Measurements from ENCODE around the gene SPOCK2. TPM values are rescaled to one million over a fixed set of nuclear protein-coding genes. Genes with fewer than 3 reads are reported as not detected.

Gene SPOCK2
- total and polyA plus RNA-seq, 2 of the 13 experiments (the other 11 are each of a cell fraction or from before 2014, with no cell fraction given), result 8.6 to 30.6 TPM

DNA sequence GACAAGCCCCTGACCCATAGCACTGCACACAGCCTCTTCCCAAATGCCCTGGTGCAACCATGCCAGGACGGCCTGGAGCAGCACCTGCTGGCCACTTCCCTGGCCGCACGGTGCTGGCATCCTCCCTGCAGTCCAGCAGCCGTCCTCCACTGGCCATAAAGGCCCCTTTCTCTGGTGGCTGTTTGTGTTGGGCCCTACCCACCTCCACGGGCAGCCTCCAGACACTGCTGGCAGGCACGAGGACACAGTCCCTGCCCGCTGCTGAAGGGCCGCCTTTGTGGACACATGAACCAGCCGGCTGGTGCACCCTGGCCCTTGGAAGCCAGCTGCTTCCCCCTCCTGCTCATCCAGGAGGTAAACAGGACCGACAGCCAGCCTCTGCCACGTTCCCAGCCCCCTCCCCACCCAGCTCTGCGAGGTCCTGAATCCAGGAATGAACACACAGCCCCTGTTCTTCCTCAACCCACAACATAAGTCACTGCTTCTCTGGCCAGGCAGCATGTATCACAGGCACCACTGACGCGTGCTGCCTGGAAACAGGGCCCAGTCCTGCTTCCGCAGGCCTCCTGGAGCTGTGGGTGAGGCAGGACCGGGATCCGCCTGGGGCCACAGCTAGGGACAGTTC, 43.8 kb downstream of the SPOCK2 start (continued):
- TF ChIP-seq, protein P1, sequence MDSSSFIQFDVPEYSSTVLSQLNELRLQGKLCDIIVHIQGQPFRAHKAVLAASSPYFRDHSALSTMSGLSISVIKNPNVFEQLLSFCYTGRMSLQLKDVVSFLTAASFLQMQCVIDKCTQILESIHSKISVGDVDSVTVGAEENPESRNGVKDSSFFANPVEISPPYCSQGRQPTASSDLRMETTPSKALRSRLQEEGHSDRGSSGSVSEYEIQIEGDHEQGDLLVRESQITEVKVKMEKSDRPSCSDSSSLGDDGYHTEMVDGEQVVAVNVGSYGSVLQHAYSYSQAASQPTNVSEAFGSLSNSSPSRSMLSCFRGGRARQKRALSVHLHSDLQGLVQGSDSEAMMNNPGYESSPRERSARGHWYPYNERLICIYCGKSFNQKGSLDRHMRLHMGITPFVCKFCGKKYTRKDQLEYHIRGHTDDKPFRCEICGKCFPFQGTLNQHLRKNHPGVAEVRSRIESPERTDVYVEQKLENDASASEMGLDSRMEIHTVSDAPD (CRISPR knock-in tag; IDR thresholded peaks at IDR 0.05), result no peak
- TF ChIP-seq JUNB (CRISPR knock-in tag; IDR thresholded peaks at IDR 0.05; ENCODE audit: borderline replicate concordance) (no peak), ZNF619 (CRISPR knock-in tag; IDR thresholded peaks at IDR 0.05) (no peak), ZFX (CRISPR knock-in tag; IDR thresholded peaks at IDR 0.05; ENCODE audit: low read depth) (peak; percentile 89), IKZF1 (IDR thresholded peaks at IDR 0.05) (no peak), SKI (IDR thresholded peaks at IDR 0.05; ENCODE audit: partially characterized antibody) (peak; percentile 38), ZNF30 (CRISPR knock-in tag; IDR thresholded peaks at IDR 0.05) (no peak), ZNF563 (CRISPR knock-in tag; IDR thresholded peaks at IDR 0.05) (no peak), ZSCAN12 (CRISPR knock-in tag; IDR thresholded peaks at IDR 0.05) (no peak), TARDBP (CRISPR knock-in tag; IDR thresholded peaks at IDR 0.05) (no peak; the same call in 1 of the 2 replicates), NR2F1 (CRISPR knock-in tag; IDR thresholded peaks at IDR 0.05) (no peak), NCOA5 (CRISPR knock-in tag; IDR thresholded peaks at IDR 0.05) (no peak), ZFP1 (CRISPR knock-in tag; IDR thresholded peaks at IDR 0.05) (no peak), CHCHD3 (CRISPR knock-in tag; IDR thresholded peaks at IDR 0.05) (no peak), PHF5A (CRISPR knock-in tag; IDR thresholded peaks at IDR 0.05; ENCODE audit: low read depth, unreplicated experiment) (peak; percentile 36), TSC22D2 (CRISPR knock-in tag; IDR thresholded peaks at IDR 0.05; ENCODE audit: borderline replicate concordance) (no peak), HOXA9 (CRISPR knock-in tag; IDR thresholded peaks at IDR 0.05; ENCODE audit: borderline replicate concordance) (no peak), ZNF264 (CRISPR knock-in tag; IDR thresholded peaks at IDR 0.05) (no peak), KAT2B (IDR thresholded peaks at IDR 0.05; ENCODE audit: borderline replicate concordance, low read depth, low read length) (no peak), MLLT10 (CRISPR knock-in tag; IDR thresholded peaks at IDR 0.05) (no peak), HOXA3 (CRISPR knock-in tag; IDR thresholded peaks at IDR 0.05) (peak; percentile 78), SP140L (CRISPR knock-in tag; IDR thresholded peaks at IDR 0.05; ENCODE audit: borderline replicate concordance) (no peak), ZFP36 (IDR thresholded peaks at IDR 0.05; ENCODE audit: borderline replicate concordance, low read depth, low read length, partially characterized antibody) (no peak), RARA (CRISPR knock-in tag; IDR thresholded peaks at IDR 0.05) (no peak), SP1 (IDR thresholded peaks at IDR 0.05) (no peak), SP1 (CRISPR knock-in tag; IDR thresholded peaks at IDR 0.05) (no peak)
- TF ChIP-seq, protein P2, sequence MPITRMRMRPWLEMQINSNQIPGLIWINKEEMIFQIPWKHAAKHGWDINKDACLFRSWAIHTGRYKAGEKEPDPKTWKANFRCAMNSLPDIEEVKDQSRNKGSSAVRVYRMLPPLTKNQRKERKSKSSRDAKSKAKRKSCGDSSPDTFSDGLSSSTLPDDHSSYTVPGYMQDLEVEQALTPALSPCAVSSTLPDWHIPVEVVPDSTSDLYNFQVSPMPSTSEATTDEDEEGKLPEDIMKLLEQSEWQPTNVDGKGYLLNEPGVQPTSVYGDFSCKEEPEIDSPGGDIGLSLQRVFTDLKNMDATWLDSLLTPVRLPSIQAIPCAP (CRISPR knock-in tag; IDR thresholded peaks at IDR 0.05; ENCODE audit: low read depth), result no peak
- TF ChIP-seq, protein P3, sequence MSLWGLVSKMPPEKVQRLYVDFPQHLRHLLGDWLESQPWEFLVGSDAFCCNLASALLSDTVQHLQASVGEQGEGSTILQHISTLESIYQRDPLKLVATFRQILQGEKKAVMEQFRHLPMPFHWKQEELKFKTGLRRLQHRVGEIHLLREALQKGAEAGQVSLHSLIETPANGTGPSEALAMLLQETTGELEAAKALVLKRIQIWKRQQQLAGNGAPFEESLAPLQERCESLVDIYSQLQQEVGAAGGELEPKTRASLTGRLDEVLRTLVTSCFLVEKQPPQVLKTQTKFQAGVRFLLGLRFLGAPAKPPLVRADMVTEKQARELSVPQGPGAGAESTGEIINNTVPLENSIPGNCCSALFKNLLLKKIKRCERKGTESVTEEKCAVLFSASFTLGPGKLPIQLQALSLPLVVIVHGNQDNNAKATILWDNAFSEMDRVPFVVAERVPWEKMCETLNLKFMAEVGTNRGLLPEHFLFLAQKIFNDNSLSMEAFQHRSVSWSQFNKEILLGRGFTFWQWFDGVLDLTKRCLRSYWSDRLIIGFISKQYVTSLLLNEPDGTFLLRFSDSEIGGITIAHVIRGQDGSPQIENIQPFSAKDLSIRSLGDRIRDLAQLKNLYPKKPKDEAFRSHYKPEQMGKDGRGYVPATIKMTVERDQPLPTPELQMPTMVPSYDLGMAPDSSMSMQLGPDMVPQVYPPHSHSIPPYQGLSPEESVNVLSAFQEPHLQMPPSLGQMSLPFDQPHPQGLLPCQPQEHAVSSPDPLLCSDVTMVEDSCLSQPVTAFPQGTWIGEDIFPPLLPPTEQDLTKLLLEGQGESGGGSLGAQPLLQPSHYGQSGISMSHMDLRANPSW (CRISPR knock-in tag; IDR thresholded peaks at IDR 0.05; ENCODE audit: borderline replicate concordance), result no peak

Data from HepG2 (cell line).